DMS53 treated with DMSO at 0.1 percent for 48 hours (cell line): Measurements from ENCODE around the gene STX11.

Experiments
- DNase-seq: peaks from one replicate; lab custom pipeline; 2025; ENCODE audit not compliant: unreplicated experiment; lab: John Stamatoyannopoulos, UW

The STX11 gene

GRCh38 chr6:144141470-144141869 is 8.8 kb upstream of the STX11 start:
- no peak for DNase-seq

GRCh38 chr6:144143106-144143505 is 7.2 kb upstream of the STX11 start:
- no peak for DNase-seq

DNA sequence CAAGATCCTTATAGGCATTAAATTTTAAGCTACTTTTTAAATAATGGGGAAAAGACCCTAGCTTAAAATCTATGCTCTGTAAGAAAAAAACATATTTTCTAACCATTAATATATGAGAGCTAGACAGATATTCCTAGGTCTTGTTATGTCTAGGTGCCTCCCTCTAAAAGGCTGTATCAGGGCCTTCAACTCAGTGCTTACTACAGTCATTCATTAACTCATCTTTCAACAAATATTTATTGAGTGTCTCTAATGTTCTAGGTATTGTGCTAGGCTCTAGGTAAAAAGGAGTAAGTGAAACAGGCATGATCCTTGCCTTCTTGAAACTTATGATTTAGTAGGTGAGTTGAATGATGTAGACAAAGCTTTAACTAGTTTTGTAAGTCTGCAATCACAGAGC is 6.4 kb upstream of the STX11 start:
- DNase-seq = no peak

- DNase-seq = no peak
Measured at GRCh38 chr6:144144996-144145395, 5.3 kb upstream of the STX11 start.

- no peak for DNase-seq
Measured at GRCh38 chr6:144145541-144145940, 4.8 kb upstream of the STX11 start.

- DNase-seq = no peak
Measured at GRCh38 chr6:144148886-144149285, 1.4 kb upstream of the STX11 start.

DNA sequence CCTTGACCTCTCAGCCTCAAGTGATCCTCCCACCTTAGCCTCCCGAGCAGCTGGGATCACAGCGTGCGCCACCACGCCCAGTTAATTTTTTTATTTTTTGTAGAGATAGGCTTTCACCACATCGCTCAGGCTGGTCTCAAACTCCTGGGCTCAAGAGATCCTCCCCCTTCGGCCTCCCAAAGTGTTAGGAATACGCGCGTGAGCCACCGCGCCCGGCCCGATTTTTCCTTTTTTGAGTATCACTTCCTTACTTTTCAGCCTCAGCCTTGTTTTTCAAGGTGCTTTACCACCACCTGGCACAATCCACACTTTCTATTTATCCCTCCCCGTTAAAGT is 791 bp upstream of the STX11 start:
- DNase-seq = no peak

DNA sequence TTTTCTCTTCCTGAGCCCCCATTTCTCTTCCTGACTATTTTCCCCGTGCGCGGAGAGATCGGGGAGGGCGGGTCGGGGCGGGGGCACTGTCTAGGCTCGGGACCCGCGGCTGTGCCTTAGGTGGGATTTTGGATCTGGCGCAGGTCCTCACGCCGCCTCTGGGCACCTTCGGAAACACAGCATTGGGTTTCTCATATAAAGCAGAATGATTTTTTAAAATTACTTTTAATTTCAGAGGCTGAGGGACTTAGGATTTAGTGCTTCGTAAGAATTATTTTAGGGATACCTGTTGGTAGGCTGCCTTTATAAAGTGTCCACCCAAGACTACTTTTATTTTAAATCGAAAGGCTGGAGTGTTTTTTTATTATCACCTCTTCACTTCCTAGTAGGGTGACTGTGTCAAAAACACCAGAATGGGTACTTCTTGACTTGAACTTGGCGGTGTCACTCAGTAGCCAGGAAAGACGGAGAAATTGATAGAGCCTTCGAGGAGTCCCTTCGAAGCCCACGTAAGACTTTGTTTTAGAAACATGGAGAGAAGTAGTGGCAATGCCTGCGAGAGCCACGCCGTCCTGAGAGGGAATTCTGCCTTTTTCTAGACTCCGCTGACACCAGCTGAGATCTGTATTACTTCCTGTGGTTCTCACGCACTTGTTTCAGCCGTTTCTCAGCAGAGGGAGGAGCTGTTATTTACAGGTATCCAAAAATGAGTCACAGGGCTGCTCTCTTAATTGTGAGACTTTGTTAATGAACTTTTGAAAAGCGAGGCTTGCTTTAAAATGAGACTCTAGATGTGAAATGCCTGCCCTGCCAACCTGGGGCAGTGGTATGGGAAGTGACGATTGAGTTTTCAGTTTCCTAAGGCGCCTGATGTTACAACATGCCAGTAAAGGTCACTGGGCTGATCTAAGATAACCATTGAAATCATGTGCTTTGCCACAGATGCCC is 667 bp downstream of the STX11 start:
- no peak for DNase-seq

GRCh38 chr6:144152334-144152900 is 2.1 kb downstream of the STX11 start:
- DNase-seq = no peak

DNA sequence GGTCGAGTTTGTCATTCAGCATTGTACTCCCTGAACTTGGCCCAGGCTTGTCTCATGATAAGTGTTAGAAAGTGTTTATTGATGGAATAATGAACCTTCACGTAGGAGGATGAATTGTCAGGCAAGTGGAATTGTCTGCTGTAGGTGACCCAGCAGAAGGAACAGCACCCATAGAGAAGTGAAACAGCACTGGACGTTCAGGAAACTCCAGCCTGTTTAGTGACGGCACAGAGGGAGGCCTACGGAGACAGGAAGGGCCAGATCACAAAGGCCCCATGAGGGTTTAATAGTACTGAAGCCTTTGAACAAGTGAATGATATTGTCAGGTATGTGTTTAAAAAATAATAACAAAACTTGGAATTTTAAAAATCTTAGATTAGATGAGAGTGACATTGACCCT is 2.9 kb downstream of the STX11 start:
- no peak for DNase-seq

- no peak for DNase-seq
Measured at GRCh38 chr6:144153971-144154370, 3.7 kb downstream of the STX11 start.

DNA sequence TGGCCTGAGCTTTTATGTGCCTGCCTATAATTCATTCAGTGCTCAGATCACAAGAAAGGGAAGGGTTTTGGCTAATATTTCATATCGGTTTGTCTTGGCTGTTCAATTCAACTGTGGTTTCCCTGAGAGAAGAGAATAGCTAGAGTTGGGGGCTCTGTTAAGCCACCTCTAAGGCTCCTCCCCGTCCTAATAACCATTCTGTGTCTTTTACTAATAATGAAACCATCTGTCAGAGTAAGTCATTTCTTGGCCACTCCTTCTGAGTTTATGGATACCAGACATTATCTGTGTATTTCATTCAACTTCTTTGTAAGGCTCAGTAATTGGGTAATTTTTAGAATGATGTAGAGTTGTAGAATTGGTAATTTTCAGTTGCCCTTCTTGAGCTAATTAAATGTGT is 5.2 kb downstream of the STX11 start:
- DNase-seq = no peak

DNA sequence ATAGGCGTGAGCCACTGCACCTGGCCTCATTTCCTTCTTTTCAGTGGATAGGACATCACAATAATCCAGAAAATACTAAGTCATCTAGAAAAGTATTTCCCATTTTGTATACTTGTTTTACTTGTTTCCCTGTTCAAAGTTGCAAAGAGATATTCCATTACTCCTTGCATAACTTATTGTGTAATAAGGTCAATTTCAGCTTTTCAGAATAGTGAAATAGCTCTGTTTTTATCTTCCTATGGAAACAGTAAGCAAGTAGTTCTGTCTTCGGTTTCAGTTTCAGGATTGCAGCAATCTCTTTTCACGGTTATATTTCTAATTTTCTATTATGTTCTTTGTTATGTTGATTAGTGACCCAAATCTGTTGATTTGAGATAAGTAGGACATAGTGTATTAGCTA is 6.0 kb downstream of the STX11 start:
- DNase-seq = no peak

GRCh38 chr6:144156991-144157390 is 6.7 kb downstream of the STX11 start:
- no peak for DNase-seq

GRCh38 chr6:144158133-144158532 is 7.8 kb downstream of the STX11 start:
- no peak for DNase-seq

DNA sequence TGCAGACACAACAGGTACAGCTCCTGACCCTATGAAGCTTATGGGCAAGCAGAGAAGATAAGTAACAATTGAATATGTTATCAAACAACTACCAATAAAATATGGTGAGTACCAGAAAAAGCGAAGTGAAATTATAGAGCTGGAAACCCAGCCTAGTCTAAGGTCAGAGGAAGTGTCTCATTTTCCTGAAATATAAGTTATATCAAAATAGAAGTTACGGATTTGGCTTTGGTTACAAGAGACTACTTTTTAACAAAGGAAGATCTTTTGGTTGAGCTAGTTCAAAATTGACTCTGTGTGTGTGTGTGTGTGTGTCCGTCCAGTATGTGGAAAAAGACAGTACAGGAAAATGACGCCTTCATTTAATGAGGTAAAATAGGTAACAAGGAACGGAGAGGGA is 8.9 kb downstream of the STX11 start:
- DNase-seq = no peak

GRCh38 chr6:144159742-144160141 is 9.4 kb downstream of the STX11 start:
- DNase-seq = no peak

- no peak for DNase-seq
Measured at GRCh38 chr6:144160431-144161005, 10.2 kb downstream of the STX11 start.

DNA sequence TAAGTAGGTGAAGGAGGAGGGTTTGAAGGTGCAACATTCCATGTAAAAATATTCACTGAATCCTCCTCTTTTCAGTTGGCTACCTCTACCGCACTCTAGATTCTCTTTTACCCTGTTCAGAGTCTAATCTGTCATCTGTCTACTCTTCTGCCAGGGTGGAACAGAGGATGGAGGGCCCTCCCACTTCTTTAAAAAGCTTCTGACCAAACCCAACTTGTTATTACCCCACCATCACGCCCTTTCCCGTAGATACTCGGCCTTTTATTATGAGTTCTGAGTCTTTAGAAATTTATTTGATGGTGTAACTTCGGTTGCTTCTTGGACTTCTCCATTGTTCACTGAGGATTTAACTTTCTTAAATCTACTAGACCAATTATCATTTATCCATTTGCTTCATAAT is 11.7 kb downstream of the STX11 start:
- no peak for DNase-seq

GRCh38 chr6:144162977-144163376 is 12.7 kb downstream of the STX11 start:
- DNase-seq = no peak

DNA sequence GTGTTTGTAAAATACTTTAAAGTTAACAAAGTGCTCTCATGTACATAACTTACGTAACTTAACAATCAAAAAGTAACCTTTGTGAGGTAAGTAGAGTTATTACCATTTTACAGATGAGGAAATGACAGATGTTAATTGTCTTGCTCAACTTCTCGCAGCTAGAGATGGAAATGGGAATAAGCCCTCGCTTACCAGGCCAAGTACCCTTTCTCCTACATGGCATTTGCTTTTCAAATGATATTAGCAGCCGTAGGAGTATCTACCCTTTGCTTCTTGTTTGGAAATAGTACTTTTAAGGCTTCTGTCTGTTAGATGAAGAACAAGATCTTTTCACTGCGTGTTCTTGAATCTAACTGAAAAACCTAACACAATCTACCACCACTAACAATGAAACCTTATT is 15.5 kb downstream of the STX11 start:
- no peak for DNase-seq

GRCh38 chr6:144170044-144170443 is 19.7 kb downstream of the STX11 start:
- DNase-seq = no peak
